Measurements from ENCODE around the gene ANKRD28. TPM values are rescaled to one million over a fixed set of nuclear protein-coding genes. Genes with fewer than 3 reads are reported as not detected.
A peak's percentile ranks its signal among the peaks of the same experiment; 100 is the strongest.
"Not testable (repeated sequence)": the region's sequence is repeated elsewhere in the genome, so short reads cannot be mapped to it uniquely, and the experiment has no call there.

ANKRD28 gene
- total and polyA plus RNA-seq, 9 of the 15 experiments (the other 6 are each of a cell fraction or from before 2014, with no cell fraction given): 11.7 to 66.0 (median 36.7) TPM

DNA sequence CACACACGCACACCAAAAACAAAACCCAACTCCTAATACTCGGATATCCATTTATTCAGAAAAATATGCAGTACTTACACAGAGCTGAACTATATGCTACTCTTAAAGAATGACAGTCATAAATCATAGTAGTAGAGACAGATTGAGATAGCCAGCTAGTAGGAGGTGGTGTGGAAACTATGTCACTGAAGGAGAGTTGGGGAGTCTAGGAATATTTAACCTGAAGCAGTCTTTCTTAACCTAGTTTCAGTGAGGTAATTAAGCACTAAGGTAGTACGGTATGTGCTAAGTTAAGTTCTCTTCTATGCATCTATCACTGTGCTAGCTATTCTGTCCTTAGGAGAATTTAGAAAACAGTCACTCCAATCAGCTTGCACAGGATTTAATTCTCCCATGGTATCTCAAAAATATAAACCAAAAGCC lies 54.2 kb downstream of the ANKRD28 start (continued):
- TF ChIP-seq ZBTB11 (CRISPR knock-in tag; IDR thresholded peaks at IDR 0.05): no peak
- TF ChIP-seq HES1 (IDR thresholded peaks at IDR 0.05; ENCODE audit: low read depth): no peak
- no peak for TF ChIP-seq ZBED1 (IDR thresholded peaks at IDR 0.05)
- no peak for TF ChIP-seq PML (IDR thresholded peaks at IDR 0.05; ENCODE audit: low read length)
- TF ChIP-seq DDX20 (tag; IDR thresholded peaks at IDR 0.05; ENCODE audit: low read depth): no peak
- no peak for TF ChIP-seq ZBTB40 (IDR thresholded peaks at IDR 0.05)
- no peak for TF ChIP-seq ZBTB40 (CRISPR knock-in tag; IDR thresholded peaks at IDR 0.05)
- 0 out of 2 replicates have a peak, but pooled peaks have one; percentile 25 for TF ChIP-seq ARID1B (IDR thresholded peaks at IDR 0.05)

GRCh38 chr3:15742236-15742635 lies 55.5 kb downstream of the ANKRD28 start:
- H3K79me2 ChIP-seq (ENCODE audit: control insufficient read depth, insufficient read depth, low read length); H3K4me2 ChIP-seq (ENCODE audit: insufficient read depth, low read length); ATAC-seq; H3K9me1 ChIP-seq (ENCODE audit: control insufficient read depth, insufficient read depth, low read length); H4K20me1 ChIP-seq (replicated peaks; ENCODE audit: control insufficient read depth, insufficient read depth, low read length); H3K4me1 ChIP-seq (replicated peaks in 1 of 2; ENCODE audit: control insufficient read depth in 2 of 2, insufficient read depth in 2 of 2, low read length in 2 of 2); H2AFZ ChIP-seq (ENCODE audit: low read depth, low read length); BruUV-seq (replicated peaks); H3K9me3 ChIP-seq (replicated peaks; ENCODE audit: control insufficient read depth, insufficient read depth, low read depth, low read length); intact Hi-C loops (cut with micrococcal nuclease); in situ Hi-C loops (cut with MboI); H3K27ac ChIP-seq (ENCODE audit: extremely low read depth, low read depth, low read length); H3K4me3 ChIP-seq; H3K9ac ChIP-seq (ENCODE audit: insufficient read depth in 1 of 2, low read depth in 2 of 2, low read length in 2 of 2); CTCF ChIA-PET (ENCODE audit: low intra/inter-chr PET ratio); POLR2A ChIA-PET; DNase-seq (ENCODE audit: extremely low read depth in 1 of 4, low spot score in 3 of 4); H3K27me3 ChIP-seq (ENCODE audit: control insufficient read depth in 2 of 2, insufficient read depth in 2 of 2, low read length in 2 of 2); H3K36me3 ChIP-seq (ENCODE audit: control insufficient read depth, insufficient read depth, low read length); FAIRE-seq: not testable (repeated sequence)
- 96% methylated on average over 4 of the region's 26 CpGs for WGBS (ENCODE audit: insufficient coverage, low coverage, missing lambda C conversion rate)

All from K562 (cell line).